ENCODE data around the gene EYA2. TPM values are rescaled to one million over a fixed set of nuclear protein-coding genes. Genes with fewer than 3 reads are reported as not detected.

The EYA2 gene
- total RNA-seq, 4 donors from 2014 or later = 9.7 to 22.1 (median 14.3) TPM

GRCh38 chr20:46975976-46976375 is 81.3 kb downstream of the EYA2 start:
- intact Hi-C loops (cut with DNase I) = no loop called here

GRCh38 chr20:46977204-46977603 is 82.6 kb downstream of the EYA2 start:
- H3K27ac ChIP-seq = no peak overlapping the region

More at GRCh38 chr20:46975976-46976375, 81.3 kb downstream of the EYA2 start:
- WGBS, 2 donors = 90 to 92% methylated on average over 5 of the region's 6 CpGs
- Histone ChIP-seq H3K36me3 (no peaks in the 10 kb centered on the region), H3K9me3 (no peaks in the 10 kb centered on the region), H3K4me3 (no peak overlapping the region), H3K27me3 (peaks cover 0 to 4% (median 0%) of the 10 kb centered on the region in 4 donors), H3K4me1 (peaks cover 15 to 80% (median 18%) of the 10 kb centered on the region in 3 donors), H3K27ac (peak overlapping the region in 3 of 4 donors; percentile 63 to 76 (median 73))
- TF ChIP-seq POLR2A (IDR thresholded peaks at IDR 0.05) = no peak
- TF ChIP-seq, protein P1, sequence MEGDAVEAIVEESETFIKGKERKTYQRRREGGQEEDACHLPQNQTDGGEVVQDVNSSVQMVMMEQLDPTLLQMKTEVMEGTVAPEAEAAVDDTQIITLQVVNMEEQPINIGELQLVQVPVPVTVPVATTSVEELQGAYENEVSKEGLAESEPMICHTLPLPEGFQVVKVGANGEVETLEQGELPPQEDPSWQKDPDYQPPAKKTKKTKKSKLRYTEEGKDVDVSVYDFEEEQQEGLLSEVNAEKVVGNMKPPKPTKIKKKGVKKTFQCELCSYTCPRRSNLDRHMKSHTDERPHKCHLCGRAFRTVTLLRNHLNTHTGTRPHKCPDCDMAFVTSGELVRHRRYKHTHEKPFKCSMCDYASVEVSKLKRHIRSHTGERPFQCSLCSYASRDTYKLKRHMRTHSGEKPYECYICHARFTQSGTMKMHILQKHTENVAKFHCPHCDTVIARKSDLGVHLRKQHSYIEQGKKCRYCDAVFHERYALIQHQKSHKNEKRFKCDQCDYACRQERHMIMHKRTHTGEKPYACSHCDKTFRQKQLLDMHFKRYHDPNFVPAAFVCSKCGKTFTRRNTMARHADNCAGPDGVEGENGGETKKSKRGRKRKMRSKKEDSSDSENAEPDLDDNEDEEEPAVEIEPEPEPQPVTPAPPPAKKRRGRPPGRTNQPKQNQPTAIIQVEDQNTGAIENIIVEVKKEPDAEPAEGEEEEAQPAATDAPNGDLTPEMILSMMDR (IDR thresholded peaks at IDR 0.05) = no peak
- no peak for DNase-seq

GRCh38 chr20:46977909-46978588 is 83.4 kb downstream of the EYA2 start:
- H3K27me3 ChIP-seq = peaks cover 0 to 4% (median 0%) of the 10 kb centered on the region in 4 donors
- TF ChIP-seq POLR2A (IDR thresholded peaks at IDR 0.05) = no peak
- TF ChIP-seq, protein P1 (IDR thresholded peaks at IDR 0.05) = no peak
- peaks cover 15 to 83% (median 18%) of the 10 kb centered on the region in 3 donors for H3K4me1 ChIP-seq
- no peak for DNase-seq
- intact Hi-C loops (cut with DNase I) = no loop called here
- peaks cover 0 to 10% (median 3%) of the 10 kb centered on the region in 3 donors for H3K9me3 ChIP-seq
- no peak overlapping the region for H3K4me3 ChIP-seq
- 83 to 85% methylated on average over 10 to 12 of the region's 13 CpGs for WGBS, 2 donors
- H3K36me3 ChIP-seq = no peaks in the 10 kb centered on the region
- no peak overlapping the region for H3K27ac ChIP-seq

More at GRCh38 chr20:46977204-46977603, 82.6 kb downstream of the EYA2 start:
- Histone ChIP-seq H3K36me3 (no peaks in the 10 kb centered on the region), H3K9me3 (peaks cover 0 to 2% (median 0%) of the 10 kb centered on the region in 3 donors), H3K4me3 (no peak overlapping the region), H3K4me1 (peaks cover 15 to 80% (median 18%) of the 10 kb centered on the region in 3 donors), H3K27me3 (peaks cover 0 to 4% (median 0%) of the 10 kb centered on the region in 4 donors)
- TF ChIP-seq, protein P1 (IDR thresholded peaks at IDR 0.05) = no peak
- TF ChIP-seq POLR2A (IDR thresholded peaks at IDR 0.05) = no peak
- intact Hi-C loops (cut with DNase I) = no loop called here
- DNase-seq = no peak

DNA sequence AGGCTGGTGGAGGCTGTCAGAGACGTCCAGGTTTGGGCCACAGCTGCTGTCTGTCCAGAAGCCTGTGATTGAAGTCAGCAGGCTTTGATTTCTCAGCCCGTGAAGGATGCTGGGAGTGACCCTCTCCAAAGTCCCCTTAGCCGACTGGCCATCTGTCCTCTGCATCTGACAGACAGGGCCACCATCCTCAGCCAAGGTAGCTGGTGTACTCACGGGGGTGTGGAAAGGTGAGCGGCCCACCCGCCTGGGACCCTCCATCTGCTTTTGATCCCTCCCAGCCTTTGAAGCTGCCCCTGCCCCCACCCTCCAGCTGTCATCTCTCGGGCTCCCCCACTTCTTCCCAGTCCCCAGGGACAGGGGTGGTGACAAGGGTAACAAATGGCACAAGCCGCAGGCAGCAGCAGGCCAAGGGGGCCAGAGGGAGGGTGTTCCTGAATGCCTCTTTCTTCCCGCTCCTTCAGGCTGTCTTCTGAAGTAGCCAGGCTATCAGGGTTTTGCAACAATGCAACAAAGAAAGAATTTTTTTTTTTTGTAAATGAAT is 84.4 kb downstream of the EYA2 start:
- H3K27me3 ChIP-seq = peaks cover 0 to 4% (median 0%) of the 10 kb centered on the region in 4 donors
- WGBS, 2 donors = 48 to 53% methylated on average over 8 to 9 of the region's 9 CpGs
- intact Hi-C loops (cut with DNase I) = no loop called here
- peaks cover 0 to 11% (median 5%) of the 10 kb centered on the region in 3 donors for H3K9me3 ChIP-seq
- H3K4me3 ChIP-seq = no peak overlapping the region
- DNase-seq = no peak
- H3K36me3 ChIP-seq = no peaks in the 10 kb centered on the region
- H3K27ac ChIP-seq = peak overlapping the region; percentile 46 to 66 (median 62)
- TF ChIP-seq POLR2A (IDR thresholded peaks at IDR 0.05) = no peak
- TF ChIP-seq, protein P1 (IDR thresholded peaks at IDR 0.05) = no peak
- H3K4me1 ChIP-seq = peaks cover 18 to 84% (median 22%) of the 10 kb centered on the region in 3 donors

DNA sequence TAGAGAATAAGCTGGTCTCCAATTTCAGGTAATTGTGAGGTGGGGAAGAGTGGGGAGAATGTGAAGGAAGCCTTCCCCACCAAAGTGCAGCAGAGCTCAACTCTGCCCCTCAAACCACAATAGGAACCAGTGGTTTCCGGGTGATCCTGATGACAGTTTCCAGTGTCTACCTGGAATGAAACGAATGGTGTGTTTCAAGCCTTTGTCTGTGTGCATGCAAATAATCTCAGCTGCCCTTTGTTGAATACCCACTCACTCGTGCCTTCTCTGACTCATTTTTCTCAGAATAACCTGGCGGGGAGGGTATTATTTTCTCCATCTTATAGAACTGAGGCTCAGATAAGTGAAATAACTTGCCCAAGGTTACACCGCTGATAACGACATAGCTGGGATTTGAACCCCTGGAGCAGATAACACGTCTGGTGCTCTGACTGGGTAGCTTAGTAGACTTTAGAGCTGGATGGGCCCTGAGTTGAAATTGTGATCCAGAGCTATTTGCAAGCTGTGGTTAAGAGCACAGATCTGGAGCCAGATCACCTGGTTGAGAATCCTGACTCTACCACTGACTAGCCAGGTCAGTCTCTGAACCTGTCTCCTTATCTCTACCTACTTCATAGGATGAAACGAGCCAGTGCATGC is 85.1 kb downstream of the EYA2 start:
- 24 to 33% methylated on average over 6 to 8 of the region's 8 CpGs for WGBS, 2 donors
- Histone ChIP-seq H3K4me3 (no peak overlapping the region), H3K9me3 (peaks cover 0 to 11% (median 5%) of the 10 kb centered on the region in 3 donors), H3K4me1 (peaks cover 21 to 84% (median 29%) of the 10 kb centered on the region in 3 donors), H3K27me3 (peaks cover 0 to 4% (median 0%) of the 10 kb centered on the region in 4 donors), H3K36me3 (no peaks in the 10 kb centered on the region), H3K27ac (peak overlapping the region; percentile 46 to 66 (median 62))
- DNase-seq = no peak
- intact Hi-C loops (cut with DNase I) = no loop called here
- TF ChIP-seq, protein P1 (IDR thresholded peaks at IDR 0.05) = no peak
- TF ChIP-seq POLR2A (IDR thresholded peaks at IDR 0.05) = no peak
